ENCODE results near the gene CAB39.

Gene CAB39

GRCh38 chr2:230676546-230676945 is 36.1 kb upstream of the CAB39 start:
- no peak overlapping the region for H3K4me3 ChIP-seq (ENCODE audit: low read length)
- no peak for DNase-seq (ENCODE audit: low read depth)
- no peak for TF ChIP-seq CTCF (conservative IDR thresholded peaks at IDR 0.05; ENCODE audit: low read length)

GRCh38 chr2:230677201-230677946 is 35.3 kb upstream of the CAB39 start:
- no peak for TF ChIP-seq CTCF (conservative IDR thresholded peaks at IDR 0.05; ENCODE audit: low read length)
- peak; percentile 23 for DNase-seq (ENCODE audit: low read depth)

GRCh38 chr2:230678018-230678417 is 34.6 kb upstream of the CAB39 start:
- TF ChIP-seq CTCF (conservative IDR thresholded peaks at IDR 0.05; ENCODE audit: low read length), result no peak
- H3K4me3 ChIP-seq (ENCODE audit: low read length), result no peak overlapping the region
- DNase-seq (ENCODE audit: low read depth), result no peak

More at GRCh38 chr2:230677201-230677946, 35.3 kb upstream of the CAB39 start:
- H3K4me3 ChIP-seq (ENCODE audit: low read length), result no peak overlapping the region

GRCh38 chr2:230678451-230678850 is 34.2 kb upstream of the CAB39 start:
- DNase-seq (ENCODE audit: low read depth), result no peak
- TF ChIP-seq CTCF (conservative IDR thresholded peaks at IDR 0.05; ENCODE audit: low read length), result no peak
- no peak overlapping the region for H3K4me3 ChIP-seq (ENCODE audit: low read length)

- DNase-seq (ENCODE audit: low read depth), result no peak
- H3K4me3 ChIP-seq (ENCODE audit: low read length), result no peak overlapping the region
These were observed 32.0 kb upstream of the CAB39 start for GRCh38 chr2:230680463-230681170.

GRCh38 chr2:230681171-230681545 is 31.5 kb upstream of the CAB39 start:
- TF ChIP-seq CTCF (conservative IDR thresholded peaks at IDR 0.05; ENCODE audit: low read length), result no peak
- DNase-seq (ENCODE audit: low read depth), result no peak
- no peak overlapping the region for H3K4me3 ChIP-seq (ENCODE audit: low read length)

More at GRCh38 chr2:230680463-230681170, 32.0 kb upstream of the CAB39 start:
- TF ChIP-seq CTCF (conservative IDR thresholded peaks at IDR 0.05; ENCODE audit: low read length), result no peak

GRCh38 chr2:230682546-230682945 is 30.1 kb upstream of the CAB39 start:
- no peak for DNase-seq (ENCODE audit: low read depth)
- no peak overlapping the region for H3K4me3 ChIP-seq (ENCODE audit: low read length)
- TF ChIP-seq CTCF (conservative IDR thresholded peaks at IDR 0.05; ENCODE audit: low read length), result no peak
